Dermis lymphatic vessel endothelial cell (primary cell): ENCODE measurements around the gene IL7R. TPM values are rescaled to one million over a fixed set of nuclear protein-coding genes. Genes with fewer than 3 reads are reported as not detected.

Experiments
- total RNA-seq: library from RNA; depleted of rRNA; stranded (reverse); fragments of >200 nt; gene quantifications from 2 replicates; pipeline ENCODE4 v1.2.1, GENCODE V29; 2014

IL7R gene, protein sequence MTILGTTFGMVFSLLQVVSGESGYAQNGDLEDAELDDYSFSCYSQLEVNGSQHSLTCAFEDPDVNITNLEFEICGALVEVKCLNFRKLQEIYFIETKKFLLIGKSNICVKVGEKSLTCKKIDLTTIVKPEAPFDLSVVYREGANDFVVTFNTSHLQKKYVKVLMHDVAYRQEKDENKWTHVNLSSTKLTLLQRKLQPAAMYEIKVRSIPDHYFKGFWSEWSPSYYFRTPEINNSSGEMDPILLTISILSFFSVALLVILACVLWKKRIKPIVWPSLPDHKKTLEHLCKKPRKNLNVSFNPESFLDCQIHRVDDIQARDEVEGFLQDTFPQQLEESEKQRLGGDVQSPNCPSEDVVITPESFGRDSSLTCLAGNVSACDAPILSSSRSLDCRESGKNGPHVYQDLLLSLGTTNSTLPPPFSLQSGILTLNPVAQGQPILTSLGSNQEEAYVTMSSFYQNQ
- total RNA-seq: 0.26 and 0.65 TPM in 2 replicates

DNA sequence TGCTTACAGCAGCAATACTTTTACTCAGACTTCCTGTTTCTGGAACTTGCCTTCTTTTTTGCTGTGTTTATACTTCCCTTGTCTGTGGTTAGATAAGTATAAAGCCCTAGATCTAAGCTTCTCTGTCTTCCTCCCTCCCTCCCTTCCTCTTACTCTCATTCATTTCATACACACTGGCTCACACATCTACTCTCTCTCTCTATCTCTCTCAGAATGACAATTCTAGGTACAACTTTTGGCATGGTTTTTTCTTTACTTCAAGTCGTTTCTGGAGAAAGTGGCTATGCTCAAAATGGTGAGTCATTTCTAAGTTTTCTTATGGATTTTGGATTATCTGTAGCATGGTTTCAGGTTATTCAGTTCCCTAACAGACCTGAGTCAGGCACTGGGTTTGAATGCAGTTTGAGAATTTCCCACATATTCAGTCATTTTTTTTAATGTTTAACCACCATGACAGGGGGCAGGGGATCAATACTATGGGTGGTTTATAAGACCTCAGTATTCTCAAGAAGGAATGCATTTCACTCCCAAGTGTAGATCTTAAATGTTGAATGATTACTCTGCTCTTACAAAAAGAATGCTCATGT is at the start of gene IL7R:
Gene IL7R, plus strand, starts transcription at position 127 of the 587 bp plus-strand sequence. Its CDS starts 87 bp downstream, at position 214.

Other genes with a start within 250 kb of the IL7R start
- gene SPEF2, start 239.0 kb upstream of the IL7R start, total RNA-seq: 0.11 and 1.5 TPM in 2 replicates
- not detected in 2 replicates for gene CAPSL, start 81.7 kb downstream of the IL7R start, total RNA-seq
- not detected in 2 replicates for gene UGT3A1, start 134.5 kb downstream of the IL7R start, total RNA-seq
- gene UGT3A2, start 210.0 kb downstream of the IL7R start, total RNA-seq: not detected in 2 replicates